ENCODE results near the gene IL18.
"Not testable (repeated sequence)": the region's sequence is repeated elsewhere in the genome, so short reads cannot be mapped to it uniquely, and the experiment has no call there.

IL18 gene

GRCh38 chr11:112096194-112096593 lies 67.7 kb downstream of the IL18 start:
- H3K27ac ChIP-seq: no peak overlapping the region
- TF ChIP-seq CTCF (conservative IDR thresholded peaks at IDR 0.05): no peak

DNA sequence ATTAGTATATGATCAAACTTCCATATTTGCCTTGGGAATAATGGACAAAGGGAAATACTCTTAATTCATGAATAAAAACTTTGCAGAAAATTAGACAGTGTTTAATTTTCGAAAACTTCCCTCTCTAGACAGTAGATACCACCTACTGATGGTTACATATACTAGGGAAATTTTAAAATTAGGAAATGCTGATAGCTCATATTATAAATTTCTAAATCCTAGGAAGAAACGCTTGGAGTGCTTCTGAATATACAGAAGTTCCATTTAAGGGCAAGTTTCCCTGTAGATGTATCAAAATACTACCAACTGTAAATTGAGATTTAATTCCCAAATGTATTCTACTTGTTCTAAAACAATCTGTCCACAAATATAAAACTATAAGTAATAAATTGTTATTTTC lies 68.6 kb downstream of the IL18 start:
- H3K27ac ChIP-seq: not testable (repeated sequence)
